Activated T-cell treated with anti-CD3 and anti-CD28 coated beads, Interleukin-2, amount 50 U/mL, for 48 hours (primary cell): ENCODE results near the gene LRRC26.

Experiments
- DNase-seq, 2 experiments: peaks; one replicate each; pipeline ENCODE4 v3.0.0-alpha.2; 2020

The LRRC26 gene

DNA sequence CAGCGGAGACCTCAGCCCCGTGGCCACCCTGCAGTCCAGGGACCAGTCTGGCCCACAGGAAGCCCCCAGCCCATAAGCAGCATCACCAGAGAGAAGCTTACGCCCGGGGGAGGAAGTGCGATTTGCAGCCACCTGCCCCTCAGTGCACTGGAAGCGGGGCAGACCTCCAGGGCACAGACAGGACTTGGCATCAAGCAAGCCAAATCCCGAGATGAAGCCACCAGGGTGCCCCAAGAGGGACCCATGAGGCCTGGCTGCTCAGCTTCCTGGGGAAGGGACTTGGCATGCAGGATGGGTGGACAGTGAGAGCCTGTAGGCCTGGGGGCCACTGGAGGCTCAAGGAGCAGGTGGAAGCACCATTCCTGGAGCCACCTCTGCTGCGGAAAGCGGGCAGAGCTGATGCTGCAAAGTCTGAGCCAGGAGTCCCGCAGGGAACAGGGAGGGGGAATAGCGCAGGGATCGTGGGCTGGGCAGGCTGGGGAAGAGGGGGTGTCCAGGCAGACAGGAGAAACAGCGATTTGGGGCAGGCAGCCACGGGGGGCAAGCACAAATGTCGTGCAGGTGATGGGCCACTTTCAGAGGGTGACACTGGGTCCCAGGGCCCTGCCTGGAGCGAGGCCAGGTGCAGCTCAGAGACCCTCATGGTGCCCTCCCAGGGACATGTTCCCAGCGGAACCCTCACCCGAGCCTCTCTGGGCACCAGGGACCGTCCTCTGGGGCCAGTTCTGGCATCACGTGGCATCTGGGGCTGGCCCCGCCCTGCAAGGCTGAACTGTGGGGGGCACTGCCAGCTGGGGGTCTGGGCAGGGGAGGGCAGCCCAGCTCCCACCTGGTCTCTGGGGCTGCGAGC is 3.2 kb downstream of the LRRC26 start:
- DNase-seq, result no peak

DNA sequence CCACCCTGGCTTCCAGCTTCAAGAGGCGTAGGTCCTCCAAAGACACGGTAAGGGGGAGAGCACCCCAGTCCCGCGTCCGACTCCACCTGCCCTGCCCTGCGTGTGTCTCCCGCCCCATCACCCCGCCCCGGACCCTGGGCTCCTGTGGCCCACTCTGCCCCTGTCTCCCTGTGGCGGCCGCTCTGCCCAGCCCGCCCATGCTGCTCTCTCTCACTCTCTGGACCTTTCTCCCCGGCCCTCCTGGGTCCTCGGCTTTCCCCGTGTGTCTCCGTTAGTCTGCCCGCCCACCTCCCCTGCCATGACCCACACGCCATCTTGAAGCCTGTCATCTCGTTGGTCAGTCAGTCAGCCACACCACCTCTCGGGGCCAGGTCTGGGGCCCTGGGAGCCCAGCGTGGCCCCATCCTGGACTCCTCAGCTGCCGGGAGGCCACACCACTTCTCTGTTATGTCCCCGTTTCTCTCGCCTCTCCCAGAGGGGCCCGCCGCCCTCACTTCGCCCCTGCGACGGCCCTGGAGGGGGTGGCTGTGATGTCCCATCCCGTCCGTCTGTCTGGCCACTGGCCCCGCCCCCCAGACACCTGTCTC is 4.5 kb downstream of the LRRC26 start:
- DNase-seq, result no peak

DNA sequence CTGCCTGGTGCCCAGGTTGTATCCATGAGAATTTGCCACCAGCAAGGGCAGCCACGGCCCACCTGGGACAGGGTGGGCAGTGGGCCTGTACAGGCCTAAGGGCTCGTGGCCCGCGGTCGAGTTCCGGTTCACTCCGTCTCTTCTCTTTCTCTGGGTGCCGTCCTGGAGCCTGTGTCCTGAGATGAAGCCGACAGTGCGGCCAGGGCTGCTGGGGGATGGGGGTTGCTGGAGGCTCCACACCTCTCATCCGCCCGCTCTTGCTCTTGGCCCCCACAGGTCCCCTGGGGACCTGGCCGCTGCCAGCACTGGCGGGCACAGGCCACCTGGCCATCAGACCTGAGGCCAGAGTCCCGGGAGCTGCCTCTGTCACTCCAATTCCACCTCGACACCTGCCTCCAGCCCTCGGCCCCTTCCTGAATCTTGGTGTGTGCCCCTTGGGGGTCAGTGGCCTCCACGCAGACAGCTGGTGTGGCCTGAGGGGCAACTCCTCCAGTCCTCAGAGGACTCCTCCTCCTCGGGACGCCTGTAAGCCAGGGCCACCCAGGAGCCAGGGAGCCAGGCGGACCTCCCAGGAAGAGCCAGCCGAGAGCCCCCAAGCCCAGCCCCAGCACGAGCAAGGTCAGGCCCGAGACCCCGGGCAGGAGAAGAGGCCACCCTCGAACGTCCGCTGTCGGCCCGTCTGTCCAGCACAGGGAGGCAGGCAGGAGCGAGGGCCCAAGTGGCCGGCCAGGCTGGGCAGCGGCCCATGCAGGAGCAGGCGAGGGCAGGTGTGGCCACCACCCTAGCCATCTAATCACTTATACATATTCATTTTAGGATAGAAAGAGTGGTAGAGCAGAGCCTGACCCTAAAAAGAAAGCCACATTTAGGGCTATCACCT is 5.2 kb downstream of the LRRC26 start:
- DNase-seq, result no peak

DNA sequence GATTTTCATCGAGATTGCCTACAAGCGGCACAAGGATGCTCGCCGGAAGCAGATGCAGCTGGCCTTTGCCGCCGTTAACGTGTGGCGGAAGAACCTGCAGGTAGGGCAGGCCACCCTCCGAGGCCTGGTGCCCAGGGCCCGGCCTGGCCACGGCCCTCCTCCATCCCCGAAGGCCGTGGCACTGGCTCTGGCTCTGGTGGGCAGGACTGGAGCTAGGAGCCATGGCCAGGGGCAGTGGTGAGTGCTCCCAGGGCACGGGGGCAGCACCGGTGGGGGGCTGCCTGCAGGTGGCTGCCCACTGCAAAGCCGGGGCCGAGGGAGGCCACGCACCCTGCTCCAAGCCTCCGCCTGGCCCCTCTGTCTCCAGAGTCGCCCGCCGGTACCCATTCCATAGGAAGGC is 6.0 kb downstream of the LRRC26 start:
- DNase-seq, result no peak

DNA sequence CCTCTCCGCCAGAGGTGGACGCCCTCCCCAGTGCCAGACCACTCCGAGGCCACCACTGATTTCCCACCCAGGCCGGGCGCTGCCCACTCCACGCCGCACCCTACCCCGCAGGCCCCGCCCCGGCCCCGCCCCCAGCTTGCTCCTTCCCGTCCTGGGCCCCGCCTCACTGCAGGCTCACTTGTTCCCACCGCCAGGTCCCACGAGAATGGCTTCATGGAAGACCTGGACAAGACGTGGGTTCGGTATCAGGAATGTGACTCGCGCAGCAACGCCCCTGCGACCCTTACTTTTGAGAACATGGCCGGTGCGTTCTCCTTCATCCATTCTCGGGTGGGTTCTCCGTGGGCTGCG is 6.5 kb downstream of the LRRC26 start:
- DNase-seq, result no peak

DNA sequence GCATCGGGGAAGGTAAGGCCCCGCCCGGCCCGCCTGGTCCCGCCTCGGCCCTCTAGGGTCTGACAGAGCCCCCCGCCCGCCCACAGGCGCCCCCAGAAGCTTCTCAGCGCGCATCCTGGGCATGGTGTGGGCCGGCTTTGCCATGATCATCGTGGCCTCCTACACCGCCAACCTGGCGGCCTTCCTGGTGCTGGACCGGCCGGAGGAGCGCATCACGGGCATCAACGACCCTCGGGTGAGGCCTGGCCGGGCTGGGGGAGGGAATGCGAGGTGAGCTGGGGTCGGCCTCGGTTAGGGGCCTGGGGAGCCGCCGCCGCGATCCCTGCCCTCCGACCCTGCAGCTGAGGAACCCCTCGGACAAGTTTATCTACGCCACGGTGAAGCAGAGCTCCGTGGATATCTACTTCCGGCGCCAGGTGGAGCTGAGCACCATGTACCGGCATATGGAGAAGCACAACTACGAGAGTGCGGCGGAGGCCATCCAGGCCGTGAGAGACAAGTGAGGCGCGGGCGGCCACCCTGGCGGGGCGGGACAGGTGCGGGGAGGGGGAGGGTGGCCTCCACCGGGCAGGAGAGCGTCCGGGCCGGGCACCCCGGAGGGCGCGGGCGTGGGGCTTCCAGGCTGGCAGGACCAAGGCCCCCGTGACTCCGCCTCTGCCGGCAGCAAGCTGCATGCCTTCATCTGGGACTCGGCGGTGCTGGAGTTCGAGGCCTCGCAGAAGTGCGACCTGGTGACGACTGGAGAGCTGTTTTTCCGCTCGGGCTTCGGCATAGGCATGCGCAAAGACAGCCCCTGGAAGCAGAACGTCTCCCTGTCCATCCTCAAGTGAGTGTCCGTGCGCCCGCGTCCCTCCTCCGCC is 7.1 kb downstream of the LRRC26 start:
- no peak for DNase-seq

DNA sequence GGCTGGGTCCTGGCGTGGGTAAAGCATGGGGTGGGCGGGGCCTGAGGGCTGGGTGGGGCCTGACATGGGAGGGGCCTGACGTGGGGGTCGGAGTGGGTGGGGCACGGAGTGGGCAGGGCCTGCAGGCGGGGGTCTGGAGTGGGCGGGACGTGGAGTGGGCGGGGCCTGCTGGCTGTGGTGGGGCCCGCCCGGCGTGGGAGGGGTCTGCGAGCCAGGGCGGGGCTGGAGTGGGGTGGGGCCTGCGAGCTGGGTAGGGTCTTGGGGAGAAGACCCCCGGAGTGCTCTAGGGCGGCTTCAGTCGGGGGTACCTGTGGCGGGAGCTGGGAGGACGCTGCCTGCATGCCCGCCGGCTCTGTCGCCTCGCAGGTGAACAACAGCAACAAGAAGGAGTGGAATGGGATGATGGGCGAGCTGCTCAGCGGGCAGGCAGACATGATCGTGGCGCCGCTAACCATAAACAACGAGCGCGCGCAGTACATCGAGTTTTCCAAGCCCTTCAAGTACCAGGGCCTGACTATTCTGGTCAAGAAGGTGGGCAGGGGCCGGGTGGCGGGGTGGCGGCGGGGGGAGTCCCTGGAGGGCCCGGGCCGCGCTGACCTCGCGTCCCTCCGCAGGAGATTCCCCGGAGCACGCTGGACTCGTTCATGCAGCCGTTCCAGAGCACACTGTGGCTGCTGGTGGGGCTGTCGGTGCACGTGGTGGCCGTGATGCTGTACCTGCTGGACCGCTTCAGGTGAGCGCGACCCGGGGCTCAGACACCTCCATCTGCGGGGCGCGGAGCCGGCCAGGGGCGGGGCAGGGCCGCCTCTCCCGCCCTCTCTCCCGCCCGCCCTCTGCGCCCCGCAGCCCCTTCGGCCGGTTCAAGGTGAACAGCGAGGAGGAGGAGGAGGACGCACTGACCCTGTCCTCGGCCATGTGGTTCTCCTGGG is 8.0 kb downstream of the LRRC26 start:
- no peak for DNase-seq

DNA sequence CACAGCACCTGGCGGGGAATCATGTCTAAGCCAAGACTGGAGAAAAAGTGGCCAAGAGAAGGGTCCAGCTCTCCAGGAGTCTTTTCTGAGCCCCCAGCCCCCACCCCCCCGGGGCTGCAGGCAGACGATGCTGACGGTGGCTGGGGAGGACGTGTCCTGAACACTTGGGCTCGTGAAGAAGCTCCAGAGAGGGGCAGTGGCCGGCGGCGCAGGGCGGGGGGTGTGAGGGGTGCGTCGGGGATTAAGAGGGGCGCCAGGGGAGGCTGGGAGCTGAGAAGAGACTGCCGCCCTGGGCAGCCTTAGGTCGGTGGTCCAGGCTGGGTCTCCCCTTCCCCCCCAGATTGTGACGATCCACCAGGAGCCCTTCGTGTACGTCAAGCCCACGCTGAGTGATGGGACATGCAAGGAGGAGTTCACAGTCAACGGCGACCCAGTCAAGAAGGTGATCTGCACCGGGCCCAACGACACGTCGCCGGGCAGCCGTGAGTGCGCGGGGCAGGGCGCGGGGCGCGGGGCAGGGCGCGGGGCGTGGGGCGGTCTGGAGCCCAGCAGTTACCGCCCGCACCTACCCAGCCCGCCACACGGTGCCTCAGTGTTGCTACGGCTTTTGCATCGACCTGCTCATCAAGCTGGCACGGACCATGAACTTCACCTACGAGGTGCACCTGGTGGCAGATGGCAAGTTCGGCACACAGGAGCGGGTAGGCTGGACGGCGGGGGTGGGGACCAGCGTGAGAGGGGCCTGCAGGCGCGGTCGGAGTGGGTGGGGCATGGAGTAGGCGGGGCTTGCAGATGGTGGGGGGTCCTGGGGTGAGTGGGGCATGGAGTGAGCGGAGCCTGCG is 8.9 kb downstream of the LRRC26 start:
- no peak for DNase-seq

DNA sequence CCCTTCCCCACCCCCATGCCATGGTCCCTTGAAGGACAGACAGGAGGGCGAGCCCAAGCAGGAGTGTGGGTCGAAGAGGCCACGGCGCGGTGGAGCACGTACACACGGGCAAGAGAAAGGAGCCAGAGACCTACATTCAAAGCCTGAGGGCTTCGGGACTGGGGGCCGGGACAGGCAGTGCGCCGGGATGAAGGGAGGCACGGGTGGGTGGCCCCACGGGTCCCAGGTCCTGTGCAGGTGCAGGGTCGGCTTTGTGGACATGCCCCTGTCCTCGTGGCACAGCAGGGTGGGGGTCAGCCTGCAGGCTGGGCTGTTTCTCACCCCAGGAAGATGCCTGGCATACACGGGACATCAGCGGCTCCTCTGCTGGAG is 9.8 kb downstream of the LRRC26 start:
- no peak for DNase-seq

DNA sequence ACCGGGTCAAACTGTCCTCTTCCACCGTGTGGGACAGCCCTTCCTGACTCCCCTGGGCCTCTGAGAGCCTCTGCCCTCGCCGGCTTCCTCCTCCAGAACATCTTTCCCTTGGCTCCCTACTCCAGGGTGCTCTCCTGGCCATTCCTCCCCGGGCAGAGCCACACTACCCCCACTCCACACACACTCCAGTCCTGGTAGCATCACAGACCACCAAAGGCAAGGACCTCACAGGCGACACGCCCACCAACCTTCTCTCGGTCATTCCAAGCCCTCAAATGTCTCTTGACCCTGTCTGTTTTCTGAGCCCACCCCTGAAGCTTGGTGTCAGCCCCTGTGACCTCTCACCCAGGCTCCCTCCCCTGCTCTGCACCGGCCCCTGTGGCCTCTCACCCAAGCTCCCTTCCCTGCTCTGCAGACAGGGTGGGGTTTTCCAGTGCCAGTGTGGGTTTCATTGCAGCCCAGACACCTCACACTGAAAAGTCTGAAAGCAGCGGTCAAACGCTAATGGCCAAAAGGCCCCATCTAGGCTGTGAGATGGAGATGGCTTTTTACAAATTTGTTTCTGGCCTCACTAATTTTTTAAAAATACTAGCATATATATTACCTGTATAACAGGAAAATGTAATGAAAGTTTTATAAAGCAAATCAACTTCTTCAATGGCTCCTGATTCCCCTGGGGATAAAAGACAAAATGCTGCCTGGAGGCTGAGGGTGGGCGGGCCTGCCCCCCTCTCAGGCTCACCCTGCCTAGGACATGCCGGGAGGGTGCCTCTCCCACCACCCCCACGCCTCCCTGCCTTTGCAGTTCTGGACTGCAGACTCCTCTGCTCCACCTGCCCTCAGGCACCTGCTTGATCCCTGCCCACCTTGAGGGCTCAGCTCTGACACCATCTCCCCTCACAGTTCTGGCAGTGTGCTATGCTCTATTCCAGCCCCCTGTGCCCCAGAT is 10.5 kb downstream of the LRRC26 start:
- no peak for DNase-seq

DNA sequence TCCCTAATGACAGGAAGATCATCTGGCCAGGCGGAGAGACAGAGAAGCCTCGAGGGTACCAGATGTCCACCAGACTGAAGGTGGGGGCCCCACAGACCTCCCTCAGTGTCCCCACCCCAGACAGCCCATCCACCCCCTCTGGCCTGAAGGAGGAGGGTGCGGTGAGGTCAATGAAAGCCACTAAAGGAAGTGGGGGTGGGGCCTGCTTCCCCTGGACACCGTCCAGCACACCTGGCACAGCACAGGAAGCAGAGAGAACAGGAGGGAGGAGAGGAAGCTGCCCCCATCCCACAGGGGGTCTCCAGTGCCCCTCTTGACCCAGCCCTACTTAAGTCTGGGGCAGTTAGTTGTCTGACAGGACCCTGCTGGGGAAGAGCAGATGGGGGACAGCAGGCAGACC is 11.2 kb downstream of the LRRC26 start:
- no peak for DNase-seq

DNA sequence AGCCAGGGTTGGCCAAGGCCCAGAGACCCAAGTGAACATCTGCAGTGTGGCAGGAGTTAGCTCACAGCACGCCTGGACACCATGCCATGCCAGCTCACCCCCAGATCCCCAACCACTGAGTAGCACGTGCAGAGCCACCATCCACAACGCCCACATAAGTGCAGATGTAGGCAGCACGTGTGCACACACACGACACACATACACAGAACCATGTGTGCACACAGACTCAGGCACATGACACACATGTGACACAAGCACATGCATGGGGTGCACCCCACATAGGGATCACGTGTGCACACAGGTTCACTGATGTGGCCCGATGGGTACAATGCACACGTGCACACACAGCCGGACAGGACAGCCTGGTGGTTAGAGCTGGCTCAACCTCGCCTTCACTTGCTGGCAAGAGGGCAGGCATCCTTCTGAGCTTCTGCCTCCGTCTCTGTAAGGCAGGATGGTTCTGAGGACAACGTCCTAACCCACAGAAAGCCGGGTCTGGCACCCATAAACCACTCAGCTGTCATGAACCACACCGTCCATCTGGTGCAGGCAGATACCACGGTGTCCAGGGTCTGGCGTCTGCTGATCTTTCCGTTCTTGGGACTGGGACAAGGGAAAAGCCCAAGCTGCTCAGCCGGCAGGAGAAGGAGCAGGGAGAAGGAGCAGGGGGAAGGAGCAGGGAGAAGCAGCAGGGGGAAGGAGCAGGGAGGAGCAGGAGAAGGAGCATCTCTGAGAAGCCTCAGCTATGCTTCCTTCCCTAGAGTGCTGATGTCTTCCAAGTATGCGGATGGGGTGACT is 12.0 kb downstream of the LRRC26 start:
- DNase-seq, result no peak

DNA sequence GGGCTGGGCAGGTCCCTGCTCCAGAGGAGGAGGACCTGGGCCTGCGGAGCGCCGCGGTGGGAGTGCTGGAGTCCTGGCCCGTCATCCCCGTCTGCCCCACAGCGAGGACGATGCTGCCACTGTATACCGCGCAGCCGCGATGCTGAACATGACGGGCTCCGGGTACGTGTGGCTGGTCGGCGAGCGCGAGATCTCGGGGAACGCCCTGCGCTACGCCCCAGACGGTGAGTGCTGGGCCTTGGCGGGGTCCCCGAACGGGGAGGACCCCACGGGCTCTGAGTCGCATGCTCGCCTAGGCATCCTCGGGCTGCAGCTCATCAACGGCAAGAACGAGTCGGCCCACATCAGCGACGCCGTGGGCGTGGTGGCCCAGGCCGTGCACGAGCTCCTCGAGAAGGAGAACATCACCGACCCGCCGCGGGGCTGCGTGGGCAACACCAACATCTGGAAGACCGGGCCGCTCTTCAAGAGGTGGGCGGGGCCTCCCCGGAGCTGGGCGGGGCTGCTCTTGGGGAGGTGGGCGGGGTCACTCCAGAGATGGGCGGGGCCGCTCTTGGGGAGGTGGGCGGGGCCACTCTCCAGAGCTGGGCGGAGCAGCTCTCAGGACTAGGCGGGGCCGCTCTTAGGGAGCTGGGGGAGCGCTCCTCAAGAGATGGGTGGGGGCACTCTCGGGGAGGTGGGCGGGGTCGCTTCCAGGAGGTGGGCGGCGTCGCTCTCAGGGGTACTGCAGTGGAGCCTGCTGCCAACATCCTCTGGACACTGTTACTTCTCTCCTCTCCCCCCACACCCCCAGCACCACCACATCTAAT is 13.1 kb downstream of the LRRC26 start:
- peak; percentile 72 to 78 for DNase-seq

DNA sequence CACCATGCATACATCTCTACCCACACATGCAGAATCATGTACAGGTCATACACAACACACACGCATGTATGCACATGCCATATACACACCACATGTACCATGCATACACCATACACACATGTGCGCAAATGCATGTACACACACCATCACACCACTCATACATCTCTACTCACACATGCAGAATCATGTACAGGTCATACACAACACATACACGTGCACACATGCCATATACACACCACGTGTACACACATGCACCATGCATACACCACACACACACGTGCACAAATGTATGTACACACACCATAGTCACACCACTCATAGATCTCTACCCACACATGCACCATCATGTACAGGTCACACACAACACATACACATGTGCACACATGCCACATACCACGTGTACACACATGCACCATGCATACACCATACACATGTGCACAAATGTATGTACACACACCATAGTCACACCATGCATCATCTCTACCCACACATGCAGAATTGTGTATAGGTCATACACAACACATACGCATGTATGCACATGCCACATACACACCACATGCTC is 16.9 kb downstream of the LRRC26 start:
- no peak for DNase-seq

DNA sequence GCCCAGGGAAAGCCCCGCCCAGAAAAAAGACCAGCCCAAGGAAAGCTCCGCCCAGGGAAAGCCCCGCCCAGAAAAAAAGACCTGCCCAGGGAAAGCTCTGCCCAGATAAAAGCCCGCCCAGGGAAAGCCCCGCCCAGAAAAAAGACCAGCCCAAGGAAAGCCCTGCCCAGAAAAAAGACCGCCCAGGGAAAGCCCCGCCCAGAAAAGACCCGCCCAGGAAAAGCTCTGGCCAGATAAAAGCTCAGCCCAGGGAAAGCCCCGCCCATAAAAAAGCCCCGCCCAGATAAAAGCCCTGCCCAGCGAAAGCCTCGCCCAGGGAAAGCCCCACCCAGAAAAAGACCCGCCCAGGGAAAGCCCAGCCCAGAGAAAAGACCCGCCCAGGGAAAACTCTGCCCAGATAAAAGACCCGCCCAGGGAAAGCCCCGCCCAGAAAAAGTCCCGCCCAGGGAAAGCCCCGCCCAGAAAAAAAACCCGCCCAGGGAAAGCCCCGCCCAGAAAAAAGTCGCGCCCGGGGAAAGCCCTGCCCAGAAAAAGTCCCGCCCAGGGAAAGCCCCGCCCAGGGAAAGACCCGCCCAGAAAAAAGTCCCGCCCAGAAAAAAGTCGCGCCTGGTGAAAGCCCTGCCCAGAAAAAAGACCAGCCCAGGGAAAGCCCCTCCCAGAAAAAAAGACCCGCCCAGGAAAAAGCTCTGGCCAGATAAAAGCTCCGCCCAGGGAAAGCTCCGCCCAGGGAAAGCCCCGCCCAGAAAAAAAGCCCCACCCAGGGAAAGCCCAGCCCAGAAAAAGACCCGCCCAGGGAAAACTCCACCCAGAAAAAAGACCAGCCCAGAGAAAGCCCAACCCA is 19.0 kb downstream of the LRRC26 start:
- DNase-seq, result peak; percentile 86 to 87

DNA sequence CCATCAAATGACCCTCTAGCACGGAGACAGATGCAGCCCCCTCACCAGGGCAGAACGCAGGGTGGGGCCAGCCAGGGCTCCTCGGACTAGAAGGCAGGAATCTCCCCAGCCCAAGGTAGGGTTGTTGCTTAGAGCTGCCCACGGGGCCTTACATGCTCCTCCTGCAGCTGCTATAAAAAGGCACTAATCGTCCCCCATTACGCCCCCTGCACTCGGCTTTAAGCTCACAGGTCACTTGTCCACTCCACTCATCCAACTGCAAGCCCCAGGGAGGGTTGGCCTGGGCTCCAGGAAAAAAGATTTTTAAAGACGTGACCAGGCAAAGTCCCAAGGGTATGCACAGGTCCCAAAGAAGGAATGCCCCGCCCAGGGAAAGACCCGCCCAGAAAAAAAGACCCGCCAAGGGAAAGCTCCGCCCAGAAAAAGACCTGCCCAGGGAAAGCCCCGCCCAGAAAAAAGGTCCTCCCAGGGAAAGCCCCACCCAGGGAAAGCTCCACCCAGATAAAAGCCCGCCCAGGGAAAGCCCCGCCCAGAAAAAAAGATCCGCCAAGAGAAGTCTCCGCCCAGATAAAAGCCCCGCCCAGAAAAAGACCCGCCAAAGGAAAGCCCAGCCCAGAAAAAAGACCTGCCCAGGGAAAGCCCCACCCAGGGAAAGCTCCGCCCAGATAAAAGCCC is 19.8 kb downstream of the LRRC26 start:
- no peak for DNase-seq
